Smooth muscle cell (in vitro differentiated cells): ENCODE data around the gene UNC119. TPM values are rescaled to one million over a fixed set of nuclear protein-coding genes. Genes with fewer than 3 reads are reported as not detected.

Experiments
- DNase-seq: peaks from one replicate; lab custom pipeline; 2025; ENCODE audit not compliant: unreplicated experiment; lab: John Stamatoyannopoulos, UW
- H2AFZ ChIP-seq: fragments of 200-600 bp; sonication (generic); 2 replicates; pipeline ENCODE4 v1.6.0; 2016; ENCODE audit warnings: antibody characterized with exemption, low read depth, mild to moderate bottlenecking
- H3F3A ChIP-seq: fragments of 200-600 bp; sonication (generic); 2 replicates; pipeline ENCODE4 v1.6.0; 2017; ENCODE audit warnings: antibody characterized with exemption, low read depth
- H3K27ac ChIP-seq: fragments of 200-600 bp; sonication (generic); 2 replicates; pipeline ENCODE4 v1.5.1; 2016; ENCODE audit warnings: low read depth, mild to moderate bottlenecking
- H3K27me3 ChIP-seq: fragments of 200-600 bp; sonication (generic); 2 replicates; pipeline ENCODE4 v1.6.1; 2016; ENCODE audit warnings: low read depth, mild to moderate bottlenecking
- H3K36me3 ChIP-seq: fragments of 200-600 bp; sonication (generic); 2 replicates; pipeline ENCODE4 v1.5.1; 2016; ENCODE audit warnings: low read depth
- H3K4me1 ChIP-seq: fragments of 200-600 bp; sonication (generic); 2 replicates; pipeline ENCODE4 v1.5.1; 2016; ENCODE audit warnings: low read depth
- H3K4me2 ChIP-seq: fragments of 200-600 bp; sonication (generic); 2 replicates; pipeline ENCODE4 v1.6.0; 2016; ENCODE audit warnings: mild to moderate bottlenecking
- H3K4me3 ChIP-seq: fragments of 200-600 bp; sonication (generic); 2 replicates; pipeline ENCODE4 v1.5.1; 2016; ENCODE audit warnings: mild to moderate bottlenecking
- H3K79me2 ChIP-seq: fragments of 200-600 bp; sonication (generic); 2 replicates; pipeline ENCODE4 v1.6.0; 2016; ENCODE audit warnings: low read depth, mild to moderate bottlenecking
- H3K9ac ChIP-seq: fragments of 200-600 bp; sonication (generic); 2 replicates; pipeline ENCODE4 v1.6.0; 2016; ENCODE audit warnings: low read depth
- H3K9me3 ChIP-seq: fragments of 200-600 bp; sonication (generic); replicated peaks from 2 replicates; pipeline ENCODE4 v1.5.1; 2016; ENCODE audit warnings: low read depth
- H4K20me1 ChIP-seq: fragments of 200-600 bp; sonication (generic); 2 replicates; pipeline ENCODE4 v1.6.0; 2016; ENCODE audit warnings: low read depth
- CTCF ChIP-seq: fragments of 200-600 bp; sonication (generic); IDR thresholded peaks from 2 replicates; pipeline ENCODE4 v1.5.1; 2017; ENCODE audit warnings: borderline replicate concordance, mild to moderate bottlenecking, antibody characterized with exemption; ENCODE audit not compliant: insufficient read depth, poor library complexity, severe bottlenecking
- WGBS: methylation state at CpG from one replicate; pipeline ENCODE4 v1.1.7; 2016; ENCODE audit warnings: low lambda C conversion rate; 5-methylcytosine and 5-hydroxymethylcytosine counted together
- polyA plus RNA-seq: library from polyadenylated mRNA; unstranded; fragments of >200 nt; fragmentation: Nextera tagmentation; extraction: Ambion mirVana; gene quantifications from 2 replicates; pipeline ENCODE4 v1.2.1, GENCODE V29; 2016
- total RNA-seq: library from RNA; depleted of rRNA; stranded (reverse); fragments of >200 nt; gene quantifications from 2 replicates; pipeline ENCODE4 v1.2.3, GENCODE V29; 2014

The UNC119 gene
- total and polyA plus RNA-seq, 2 experiments from 2014 or later: 35.9 to 46.9 TPM

GRCh38 chr17:28534740-28535375 is 17.6 kb downstream of the UNC119 start:
- H3K27me3 ChIP-seq: no peaks in the 10 kb centered on the region
- no peak overlapping the region for H3K9ac ChIP-seq
- H3K36me3 ChIP-seq: no peaks in the 10 kb centered on the region
- TF ChIP-seq CTCF: no peak
- H2AFZ ChIP-seq: no peak overlapping the region
- no peaks in the 10 kb centered on the region for H3K9me3 ChIP-seq
- H3K4me2 ChIP-seq: no peak overlapping the region
- no peaks in the 10 kb centered on the region for H3K79me2 ChIP-seq
- no peak overlapping the region for H3K27ac ChIP-seq
- WGBS: 91% methylated on average over 9 of the region's 11 CpGs
- H4K20me1 ChIP-seq: no peaks in the 10 kb centered on the region
- no peak overlapping the region for H3K4me3 ChIP-seq
- no peaks in the 10 kb centered on the region for H3F3A ChIP-seq
- no peak for DNase-seq
- no peaks in the 10 kb centered on the region for H3K4me1 ChIP-seq

DNA sequence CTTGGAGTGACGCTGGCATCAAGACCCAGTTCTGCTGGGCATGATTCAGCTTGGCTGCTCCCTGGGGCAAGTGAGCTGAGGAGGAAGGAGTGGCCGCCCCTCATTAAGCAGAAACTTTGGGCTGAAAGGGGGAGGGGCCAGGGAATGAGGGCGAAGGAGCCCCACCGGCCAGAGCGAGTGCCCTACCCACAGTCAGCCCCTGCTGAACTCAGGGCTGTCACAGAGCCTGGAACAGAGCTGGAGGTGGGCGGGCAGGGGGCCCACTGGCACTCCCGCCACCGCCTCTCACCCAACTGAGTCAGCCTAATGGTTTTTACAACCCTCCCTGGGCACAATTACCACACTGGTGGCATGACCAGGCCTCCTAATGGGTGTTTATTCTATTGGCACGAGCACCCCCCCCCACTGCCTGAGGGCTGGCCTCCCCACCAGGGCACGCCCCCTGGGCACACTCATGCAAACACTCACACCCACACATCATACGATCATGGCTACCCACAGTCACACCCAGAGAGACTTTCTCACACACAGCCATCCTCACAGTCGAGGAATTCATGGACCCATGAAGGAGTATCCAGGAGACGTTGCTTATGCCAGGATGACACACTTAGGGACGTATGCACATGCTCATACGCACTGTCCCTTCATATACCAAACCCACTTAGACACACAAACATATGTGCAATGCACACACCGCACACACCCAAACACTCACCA is 19.2 kb downstream of the UNC119 start:
- no peaks in the 10 kb centered on the region for H3F3A ChIP-seq
- H3K9ac ChIP-seq: no peak overlapping the region
- no peaks in the 10 kb centered on the region for H3K79me2 ChIP-seq
- no peak overlapping the region for H2AFZ ChIP-seq
- no peak for TF ChIP-seq CTCF
- H3K27me3 ChIP-seq: no peaks in the 10 kb centered on the region
- H3K4me1 ChIP-seq: no peaks in the 10 kb centered on the region
- H3K4me2 ChIP-seq: no peak overlapping the region
- no peaks in the 10 kb centered on the region for H4K20me1 ChIP-seq
- no peak for DNase-seq
- WGBS: 80% methylated on average over 16 of the region's 16 CpGs
- H3K9me3 ChIP-seq: no peaks in the 10 kb centered on the region
- H3K27ac ChIP-seq: no peak overlapping the region
- H3K36me3 ChIP-seq: no peaks in the 10 kb centered on the region
- no peak overlapping the region for H3K4me3 ChIP-seq

GRCh38 chr17:28532050-28532960 is 20.1 kb downstream of the UNC119 start:
- Histone ChIP-seq H4K20me1 (no peaks in the 10 kb centered on the region), H3K9me3 (no peaks in the 10 kb centered on the region), H3K4me1 (no peaks in the 10 kb centered on the region), H3K27me3 (no peaks in the 10 kb centered on the region), H3K27ac (no peak overlapping the region), H3F3A (no peaks in the 10 kb centered on the region), H2AFZ (no peak overlapping the region), H3K4me2 (no peak overlapping the region), H3K4me3 (no peak overlapping the region), H3K79me2 (no peaks in the 10 kb centered on the region), H3K9ac (no peak overlapping the region), H3K36me3 (no peaks in the 10 kb centered on the region)
- no peak for TF ChIP-seq CTCF
- DNase-seq: no peak
- WGBS: 81% methylated on average over 7 of the region's 7 CpGs
